Activated naive CD8-positive, alpha-beta T cell treated with anti-CD3 and anti-CD28 coated beads, Interleukin-2, amount 50 U/mL, for 24 hours (primary cell): ENCODE data around the gene DEXI.
A peak's percentile ranks its signal among the peaks of the same experiment; 100 is the strongest.

Experiments
- ATAC-seq: fragments of 150-1000 bp; cut with Tn5 transposase; one replicate; pipeline ENCODE4 v1.10.0; 2021
- DNase-seq: peaks from one replicate; pipeline ENCODE4 v3.0.0; 2021
- H3K27ac Mint-ChIP-seq: one replicate; pipeline ENCODE4 v1.8.0; 2021; ENCODE audit warnings: mild to moderate bottlenecking, mixed read lengths
- H3K27me3 Mint-ChIP-seq: one replicate; pipeline ENCODE4 v1.8.0; 2021; ENCODE audit warnings: mixed read lengths
- H3K36me3 Mint-ChIP-seq: one replicate; pipeline ENCODE4 v1.8.0; 2021; ENCODE audit warnings: low read depth, mixed read lengths
- H3K4me1 Mint-ChIP-seq: one replicate; pipeline ENCODE4 v1.8.0; 2021; ENCODE audit warnings: mixed read lengths
- H3K4me3 Mint-ChIP-seq: one replicate; pipeline ENCODE4 v1.8.0; 2021; ENCODE audit warnings: mild to moderate bottlenecking, moderate library complexity, mixed read lengths
- H3K9me3 Mint-ChIP-seq: one replicate; pipeline ENCODE4 v1.8.0; 2021; ENCODE audit warnings: mixed read lengths

The DEXI gene

GRCh38 chr16:10941127-10941933 lies 938 bp downstream of the DEXI start:
- DNase-seq (no peak), ATAC-seq (no peak)
- peak overlapping the region; percentile 81 for H3K27ac Mint-ChIP-seq
- H3K36me3 Mint-ChIP-seq, result peaks cover 31% of the 10 kb centered on the region
- H3K4me1 Mint-ChIP-seq, result peaks cover 70% of the 10 kb centered on the region
- peak overlapping the region; percentile 94 for H3K4me3 Mint-ChIP-seq
- no peaks in the 10 kb centered on the region for H3K9me3 Mint-ChIP-seq
- no peaks in the 10 kb centered on the region for H3K27me3 Mint-ChIP-seq

- ATAC-seq, result no peak
Measured at GRCh38 chr16:10940501-10941079, 1.7 kb downstream of the DEXI start.

GRCh38 chr16:10939649-10940234 lies 2.5 kb downstream of the DEXI start:
- no peaks in the 10 kb centered on the region for H3K9me3 Mint-ChIP-seq
- peak overlapping the region; percentile 94 for H3K4me3 Mint-ChIP-seq
- peaks cover 38% of the 10 kb centered on the region for H3K36me3 Mint-ChIP-seq
- no peaks in the 10 kb centered on the region for H3K27me3 Mint-ChIP-seq
- peaks cover 74% of the 10 kb centered on the region for H3K4me1 Mint-ChIP-seq
- no peak for ATAC-seq
- no peak for DNase-seq
- peak overlapping the region; percentile 44 for H3K27ac Mint-ChIP-seq

More at GRCh38 chr16:10940501-10941079, 1.7 kb downstream of the DEXI start:
- H3K27ac Mint-ChIP-seq, result peak overlapping the region; percentile 81
- H3K4me3 Mint-ChIP-seq, result peak overlapping the region; percentile 94
- no peak for DNase-seq
- no peaks in the 10 kb centered on the region for H3K27me3 Mint-ChIP-seq
- no peaks in the 10 kb centered on the region for H3K9me3 Mint-ChIP-seq
- peaks cover 70% of the 10 kb centered on the region for H3K4me1 Mint-ChIP-seq
- H3K36me3 Mint-ChIP-seq, result peaks cover 35% of the 10 kb centered on the region

GRCh38 chr16:10938796-10939648 lies 3.2 kb downstream of the DEXI start:
- no peaks in the 10 kb centered on the region for H3K27me3 Mint-ChIP-seq
- H3K36me3 Mint-ChIP-seq, result peaks cover 38% of the 10 kb centered on the region
- peak overlapping the region; percentile 94 for H3K4me3 Mint-ChIP-seq
- no peaks in the 10 kb centered on the region for H3K9me3 Mint-ChIP-seq
- DNase-seq, result no peak
- ATAC-seq, result no peak
- H3K27ac Mint-ChIP-seq, result peak overlapping the region; percentile 44
- H3K4me1 Mint-ChIP-seq, result peaks cover 79% of the 10 kb centered on the region

- no peaks in the 10 kb centered on the region for H3K27me3 Mint-ChIP-seq
- H3K4me1 Mint-ChIP-seq, result peaks cover 80% of the 10 kb centered on the region
- peaks cover 38% of the 10 kb centered on the region for H3K36me3 Mint-ChIP-seq
- ATAC-seq (peak; percentile 44), DNase-seq (peak; percentile 44)
- peak overlapping the region; percentile 94 for H3K4me3 Mint-ChIP-seq
- H3K9me3 Mint-ChIP-seq, result no peaks in the 10 kb centered on the region
- peak overlapping the region; percentile 39 for H3K27ac Mint-ChIP-seq
Measured at GRCh38 chr16:10938321-10938720, 3.9 kb downstream of the DEXI start.

- Mint-ChIP-seq H3K36me3 (peaks cover 38% of the 10 kb centered on the region), H3K27me3 (no peaks in the 10 kb centered on the region), H3K9me3 (no peaks in the 10 kb centered on the region), H3K27ac (no peak overlapping the region), H3K4me1 (peaks cover 77% of the 10 kb centered on the region), H3K4me3 (peak overlapping the region; percentile 94)
- ATAC-seq (no peak), DNase-seq (no peak)
Measured at GRCh38 chr16:10937068-10937859, 5.0 kb downstream of the DEXI start.

- DNase-seq (no peak), ATAC-seq (no peak)
- Mint-ChIP-seq H3K4me3 (no peak overlapping the region), H3K4me1 (peaks cover 77% of the 10 kb centered on the region), H3K27me3 (no peaks in the 10 kb centered on the region), H3K27ac (no peak overlapping the region), H3K9me3 (no peaks in the 10 kb centered on the region), H3K36me3 (peaks cover 38% of the 10 kb centered on the region)
Measured at GRCh38 chr16:10936272-10936984, 5.8 kb downstream of the DEXI start.

- Mint-ChIP-seq H3K4me3 (no peak overlapping the region), H3K9me3 (no peaks in the 10 kb centered on the region), H3K27me3 (no peaks in the 10 kb centered on the region), H3K27ac (no peak overlapping the region), H3K36me3 (peaks cover 35% of the 10 kb centered on the region), H3K4me1 (peaks cover 73% of the 10 kb centered on the region)
- no peak for ATAC-seq
- no peak for DNase-seq
Measured at GRCh38 chr16:10935226-10935915, 6.9 kb downstream of the DEXI start.

GRCh38 chr16:10934325-10935107 lies 7.8 kb downstream of the DEXI start:
- peaks cover 31% of the 10 kb centered on the region for H3K36me3 Mint-ChIP-seq
- DNase-seq, result no peak
- ATAC-seq, result no peak
- peaks cover 69% of the 10 kb centered on the region for H3K4me1 Mint-ChIP-seq
- H3K9me3 Mint-ChIP-seq, result no peaks in the 10 kb centered on the region
- H3K4me3 Mint-ChIP-seq, result no peak overlapping the region
- no peak overlapping the region for H3K27ac Mint-ChIP-seq
- no peaks in the 10 kb centered on the region for H3K27me3 Mint-ChIP-seq

GRCh38 chr16:10933865-10934264 lies 8.4 kb downstream of the DEXI start:
- Mint-ChIP-seq H3K27ac (no peak overlapping the region), H3K4me1 (peaks cover 62% of the 10 kb centered on the region)
- no peak for ATAC-seq

GRCh38 chr16:10932959-10933710 lies 9.1 kb downstream of the DEXI start:
- Mint-ChIP-seq H3K27ac (no peak overlapping the region), H3K9me3 (no peaks in the 10 kb centered on the region)
- DNase-seq, result no peak

More at GRCh38 chr16:10933865-10934264, 8.4 kb downstream of the DEXI start:
- peaks cover 25% of the 10 kb centered on the region for H3K36me3 Mint-ChIP-seq
- H3K9me3 Mint-ChIP-seq, result no peaks in the 10 kb centered on the region
- no peak for DNase-seq
- no peak overlapping the region for H3K4me3 Mint-ChIP-seq
- H3K27me3 Mint-ChIP-seq, result no peaks in the 10 kb centered on the region

More at GRCh38 chr16:10932959-10933710, 9.1 kb downstream of the DEXI start:
- no peaks in the 10 kb centered on the region for H3K27me3 Mint-ChIP-seq
- no peak overlapping the region for H3K4me3 Mint-ChIP-seq
- H3K36me3 Mint-ChIP-seq, result peaks cover 19% of the 10 kb centered on the region
- no peak for ATAC-seq
- H3K4me1 Mint-ChIP-seq, result peaks cover 55% of the 10 kb centered on the region
